Nephron (organoid): ENCODE data around the gene UTS2.
A peak's percentile ranks its signal among the peaks of the same experiment; 100 is the strongest.

Source experiments
- H3K27ac Mint-ChIP-seq, 3 experiments: 2 replicates each; pipeline ENCODE4 v1.8.0; 2020; ENCODE audit warnings: mixed read lengths in 3 of 3, mild to moderate bottlenecking in 2 of 3, moderate library complexity in 1 of 3
- H3K27me3 Mint-ChIP-seq: 2 replicates; pipeline ENCODE4 v1.8.0; 2021; ENCODE audit warnings: low read depth, mild to moderate bottlenecking, moderate library complexity, mixed read lengths
- H3K36me3 Mint-ChIP-seq: 2 replicates; pipeline ENCODE4 v1.8.0; 2020; ENCODE audit warnings: low read depth, mixed read lengths
- H3K4me1 Mint-ChIP-seq: 2 replicates; pipeline ENCODE4 v1.8.0; 2020; ENCODE audit warnings: mixed read lengths
- H3K4me3 Mint-ChIP-seq, 3 experiments: 2 replicates each; pipeline ENCODE4 v1.8.0; 2020; ENCODE audit warnings: mild to moderate bottlenecking in 3 of 3, mixed read lengths in 3 of 3, moderate library complexity in 2 of 3
- H3K9me3 Mint-ChIP-seq: 2 replicates; pipeline ENCODE4 v1.8.0; 2020; ENCODE audit warnings: mixed read lengths
- CTCF ChIP-seq, 3 experiments: fragments of 200-600 bp; sonication (generic); IDR thresholded peaks; one replicate each; pipeline ENCODE4 v1.5.0; 2021; ENCODE audit warnings: antibody characterized with exemption in 3 of 3; ENCODE audit not compliant: unreplicated experiment in 3 of 3

UTS2 gene

GRCh38 chr1:7852804-7853683 is at the start of gene UTS2:
Gene UTS2 (minus strand): TSS chr1:7853065. CDS start chr1:7853003, 62 bp downstream.
- Mint-ChIP-seq H3K9me3 (no peaks in the 10 kb centered on the region), H3K27ac (peak within 1 kb of the TSS in 2 of 3 experiments; percentile 37 to 40), H3K27me3 (peaks cover 36% of the 10 kb centered on the region), H3K4me1 (peaks cover 15% of the 10 kb centered on the region), H3K4me3 (no peak within 1 kb of the TSS), H3K36me3 (no peaks in the 10 kb centered on the region)
- no peak for TF ChIP-seq CTCF (IDR thresholded peaks at IDR 0.05; ENCODE audit: unreplicated experiment in 3 of 3)

DNA sequence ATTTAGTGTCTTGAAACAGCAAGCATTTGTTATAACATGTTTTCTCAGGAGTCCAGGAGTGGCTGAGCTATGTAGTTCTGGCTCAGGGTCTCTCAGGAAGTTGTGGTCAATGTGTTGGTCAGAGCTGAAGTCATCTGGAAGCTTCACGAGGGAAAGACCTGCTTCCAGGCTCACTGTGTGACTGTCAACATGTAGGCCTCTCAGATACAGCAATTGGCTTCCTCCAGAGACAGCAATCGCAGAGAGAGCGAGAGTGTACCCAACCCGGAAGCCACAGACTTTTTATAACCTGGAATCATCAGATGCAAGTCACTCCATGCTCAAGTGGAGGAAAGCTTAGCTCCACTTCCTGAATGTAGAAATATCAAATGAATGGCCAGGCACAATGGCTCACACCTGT is 46.9 kb upstream of the UTS2 start:
- H3K4me3 Mint-ChIP-seq: no peak overlapping the region

DNA sequence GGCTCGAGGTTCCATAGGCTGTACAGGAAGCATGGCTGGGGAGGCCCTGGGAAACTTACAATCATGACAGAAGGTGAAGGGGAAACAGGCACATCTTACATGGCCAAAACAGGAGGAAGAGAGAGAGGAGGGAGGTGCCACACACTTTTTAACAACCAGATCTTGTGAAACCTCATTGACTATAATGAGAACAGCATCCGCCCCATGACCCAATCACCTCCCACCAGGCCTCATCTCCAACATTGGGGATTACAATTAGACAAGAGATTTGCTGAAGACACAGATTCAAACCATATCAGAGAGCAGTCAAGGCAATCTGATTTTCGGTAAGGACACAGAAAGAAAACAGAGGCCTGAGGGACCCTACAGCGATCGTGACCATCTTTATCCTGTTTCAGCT is 46.1 kb upstream of the UTS2 start:
- TF ChIP-seq CTCF (IDR thresholded peaks at IDR 0.05; ENCODE audit: unreplicated experiment in 3 of 3): no peak
- no peaks in the 10 kb centered on the region for H3K36me3 Mint-ChIP-seq
- H3K4me3 Mint-ChIP-seq: no peak overlapping the region
- peaks cover 8% of the 10 kb centered on the region for H3K27me3 Mint-ChIP-seq
- H3K27ac Mint-ChIP-seq: no peak overlapping the region
- no peaks in the 10 kb centered on the region for H3K9me3 Mint-ChIP-seq
- H3K4me1 Mint-ChIP-seq: no peaks in the 10 kb centered on the region

More for the DNA sequence above, 46.9 kb upstream of the UTS2 start:
- Mint-ChIP-seq H3K36me3 (no peaks in the 10 kb centered on the region), H3K4me1 (no peaks in the 10 kb centered on the region), H3K9me3 (no peaks in the 10 kb centered on the region), H3K27me3 (peaks cover 8% of the 10 kb centered on the region), H3K27ac (no peak overlapping the region)
- TF ChIP-seq CTCF (IDR thresholded peaks at IDR 0.05; ENCODE audit: unreplicated experiment in 3 of 3): no peak

- Mint-ChIP-seq H3K27me3 (peaks cover 4% of the 10 kb centered on the region), H3K27ac (no peak overlapping the region), H3K4me1 (no peaks in the 10 kb centered on the region), H3K9me3 (no peaks in the 10 kb centered on the region), H3K4me3 (no peak overlapping the region), H3K36me3 (no peaks in the 10 kb centered on the region)
- no peak for TF ChIP-seq CTCF (IDR thresholded peaks at IDR 0.05; ENCODE audit: unreplicated experiment in 3 of 3)
Observed at GRCh38 chr1:7896994-7897393, 44.1 kb upstream of the UTS2 start.

DNA sequence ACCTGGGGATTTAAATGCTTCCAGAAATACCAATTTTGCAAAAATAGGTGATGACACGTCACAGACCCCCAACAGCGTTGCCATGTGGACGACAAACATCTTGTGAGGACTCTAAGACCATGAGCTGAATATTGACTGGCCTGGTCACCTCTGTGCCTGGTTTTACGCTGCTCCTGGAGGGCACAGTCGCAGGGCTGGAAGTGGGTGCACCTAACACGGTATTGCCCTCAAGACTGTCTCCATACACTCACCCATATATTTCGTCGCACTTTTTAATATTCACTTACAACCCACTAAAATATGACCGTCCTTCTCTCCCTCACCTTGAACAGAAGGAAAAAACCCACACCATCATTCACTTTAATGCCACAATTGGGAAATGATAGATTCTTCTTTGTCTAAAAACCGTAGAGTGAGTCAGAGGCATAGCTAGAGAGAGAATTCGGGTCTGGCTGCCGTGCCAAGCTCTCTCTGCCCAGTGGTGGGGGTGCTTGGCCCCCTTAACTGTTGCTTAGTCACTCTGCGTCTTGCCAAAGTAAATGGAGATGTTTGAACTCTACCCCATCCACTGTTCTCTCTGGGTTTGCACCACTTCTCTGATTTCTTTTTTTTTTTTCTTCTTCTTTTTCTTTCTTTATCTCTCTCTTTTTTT is 40.8 kb upstream of the UTS2 start:
- Mint-ChIP-seq H3K36me3 (no peaks in the 10 kb centered on the region), H3K27ac (no peak overlapping the region), H3K4me1 (no peaks in the 10 kb centered on the region), H3K9me3 (no peaks in the 10 kb centered on the region), H3K27me3 (peaks cover 10% of the 10 kb centered on the region), H3K4me3 (no peak overlapping the region)
- TF ChIP-seq CTCF (IDR thresholded peaks at IDR 0.05; ENCODE audit: unreplicated experiment in 3 of 3): no peak
